H1 (cell line): Measurements from ENCODE around the gene ZDHHC17. TPM values are rescaled to one million over a fixed set of nuclear protein-coding genes. Genes with fewer than 3 reads are reported as not detected.

Experiments used
- CTCF ChIA-PET: fragments of 300-600 bp; sonication (Branson Sonifier 250); formaldehyde crosslinking; loops from one replicate; lab custom pipeline; 2021; ENCODE audit not compliant: partially characterized antibody; lab: Charles Lee
- POLR2A ChIA-PET: fragments of 300-600 bp; sonication (Branson Sonifier 250); formaldehyde crosslinking; loops from one replicate; lab custom pipeline; 2021; ENCODE audit warnings: inconsistent platforms; ENCODE audit not compliant: partially characterized antibody; lab: Charles Lee
- DNase-seq, 2 experiments: peaks; one replicate each; pipeline versions ENCODE4 v3.0.0 to v3.0.0-alpha.2; 2010 to 2022; ENCODE audit warnings: low spot score in 2 of 2, low read depth in 1 of 2, mixed read lengths in 1 of 2
- FAIRE-seq: peaks from 2 replicates; lab custom pipeline; 2011; peaks lifted over from hg19 to GRCh38; lab: Jason Lieb, UNC
- H2AFZ ChIP-seq: 2 replicates; pipeline ENCODE4 v1.8.1; 2012; ENCODE audit warnings: low read length, inconsistent platforms
- H2AK5ac ChIP-seq: 2 replicates; pipeline ENCODE4 v1.6.1; 2013; ENCODE audit warnings: low read depth, low read length
- H2BK120ac ChIP-seq: replicated peaks from 2 replicates; pipeline ENCODE3; 2013; ENCODE audit warnings: low read depth, low read length, inconsistent platforms
- H2BK12ac ChIP-seq: 2 replicates; pipeline ENCODE4 v1.6.1; 2013; ENCODE audit warnings: low read depth, low read length
- H2BK15ac ChIP-seq: 2 replicates; pipeline ENCODE4 v1.6.1; 2013; ENCODE audit warnings: low read length
- H2BK20ac ChIP-seq: 2 replicates; pipeline ENCODE4 v1.6.1; 2013; ENCODE audit warnings: low read length
- H2BK5ac ChIP-seq: 2 replicates; pipeline ENCODE4 v1.6.1; 2013; ENCODE audit warnings: low read depth, low read length
- H3K14ac ChIP-seq: 2 replicates; pipeline ENCODE4 v1.6.1; 2013; ENCODE audit warnings: inconsistent platforms; ENCODE audit not compliant: insufficient read length
- H3K18ac ChIP-seq: 2 replicates; pipeline ENCODE4 v1.6.1; 2013; ENCODE audit warnings: low read length; ENCODE audit errors: extremely low read depth
- H3K23ac ChIP-seq: 2 replicates; pipeline ENCODE4 v1.6.1; 2013; ENCODE audit warnings: inconsistent platforms; ENCODE audit not compliant: insufficient read length
- H3K23me2 ChIP-seq: 2 replicates; pipeline ENCODE4 v1.6.1; 2013; ENCODE audit warnings: low read depth, low read length
- H3K27ac ChIP-seq: 2 replicates; pipeline ENCODE4 v1.6.1; 2011; ENCODE audit warnings: low read depth, low read length, inconsistent platforms
- H3K27me3 ChIP-seq, 4 experiments: replicated peaks in 1 of 4; 1 replicate in 1 of 4; 2 replicates in 3 of 4; pipeline versions ENCODE4 v1.6.1 to v1.8.1; 2011 to 2013; ENCODE audit warnings: low read length in 3 of 4, mild to moderate bottlenecking in 3 of 4, inconsistent platforms in 2 of 4, mixed read lengths in 2 of 4, moderate library complexity in 1 of 4; ENCODE audit not compliant: control insufficient read depth in 3 of 4, insufficient read depth in 3 of 4; ENCODE audit errors: extremely low read depth in 1 of 4
- H3K36me3 ChIP-seq, 4 experiments: 2 replicates each; pipeline versions ENCODE4 v1.6.1 to v1.8.1; 2011 to 2013; ENCODE audit warnings: mild to moderate bottlenecking in 4 of 4, low read length in 3 of 4, moderate library complexity in 2 of 4, control low read depth in 1 of 4, inconsistent platforms in 1 of 4; ENCODE audit not compliant: insufficient read depth in 4 of 4, control insufficient read depth in 2 of 4
- H3K4ac ChIP-seq: replicated peaks from 2 replicates; pipeline ENCODE3; 2013; ENCODE audit warnings: low read length, low read depth, mixed read lengths, inconsistent platforms; ENCODE audit not compliant: insufficient read length
- H3K4me1 ChIP-seq, 4 experiments: replicated peaks in 1 of 4; 1 replicate in 1 of 4; 2 replicates in 3 of 4; pipeline versions ENCODE4 v1.6.1 to v1.8.1; 2011 to 2013; ENCODE audit warnings: low read length in 3 of 4, inconsistent platforms in 2 of 4, mixed read lengths in 1 of 4; ENCODE audit not compliant: insufficient read depth in 4 of 4, control insufficient read depth in 3 of 4
- H3K4me2 ChIP-seq, 2 experiments: 2 replicates each; pipeline versions ENCODE4 v1.6.1 to v1.8.1; 2011 to 2013; ENCODE audit warnings: low read depth in 2 of 2, low read length in 2 of 2, control low read depth in 1 of 2, inconsistent platforms in 1 of 2, mild to moderate bottlenecking in 1 of 2; ENCODE audit not compliant: insufficient read depth in 1 of 2
- H3K4me3 ChIP-seq, 4 experiments: fragments of 200-600, 300-600 bp in 1 of 4; sonication (generic), shearing (Covaris generic), sonication (Bioruptor Twin) in 1 of 4; 2 replicates each; pipeline versions ENCODE4 v1.5.1 to v1.8.1; 2011 to 2016; ENCODE audit warnings: low read length in 4 of 4, low read depth in 3 of 4, control low read depth in 2 of 4, inconsistent platforms in 2 of 4, mild to moderate bottlenecking in 2 of 4, mixed read lengths in 1 of 4, moderate library complexity in 1 of 4; ENCODE audit not compliant: insufficient read depth in 2 of 4; ENCODE audit errors: extremely low read depth in 1 of 4
- H3K56ac ChIP-seq: replicated peaks from 2 replicates; pipeline ENCODE3; 2013; ENCODE audit warnings: low read depth, mild to moderate bottlenecking, mixed read lengths, low read length, inconsistent platforms; ENCODE audit not compliant: insufficient read length
- H3K79me1 ChIP-seq: 2 replicates; pipeline ENCODE4 v1.6.1; 2013; ENCODE audit warnings: low read depth, low read length, control low read depth
- H3K79me2 ChIP-seq, 2 experiments: 2 replicates each; pipeline versions ENCODE4 v1.6.1 to v1.8.1; 2012 to 2013; ENCODE audit warnings: low read length in 2 of 2, mild to moderate bottlenecking in 2 of 2, inconsistent platforms in 1 of 2; ENCODE audit not compliant: insufficient read depth in 2 of 2, control insufficient read depth in 1 of 2
- H3K9ac ChIP-seq, 4 experiments: replicated peaks in 1 of 4; 1 replicate in 1 of 4; 2 replicates in 3 of 4; pipeline versions ENCODE4 v1.6.1 to v1.8.1; 2011 to 2013; ENCODE audit warnings: low read depth in 3 of 4, low read length in 3 of 4, control low read depth in 2 of 4, mild to moderate bottlenecking in 2 of 4, moderate library complexity in 2 of 4, inconsistent platforms in 1 of 4; ENCODE audit errors: extremely low read depth in 1 of 4
- H3K9me3 ChIP-seq, 2 experiments: 2 replicates each; pipeline versions ENCODE4 v1.6.1 to v1.8.1; 2012 to 2013; ENCODE audit warnings: mild to moderate bottlenecking in 2 of 2, moderate library complexity in 2 of 2, control low read depth in 1 of 2, inconsistent platforms in 1 of 2, low read depth in 1 of 2, low read length in 1 of 2, mixed read lengths in 1 of 2; ENCODE audit not compliant: insufficient read depth in 2 of 2
- H4K20me1 ChIP-seq, 2 experiments: replicated peaks in 1 of 2; 2 replicates each; pipeline versions ENCODE3 to v1.8.1; 2011 to 2013; ENCODE audit warnings: inconsistent platforms in 2 of 2, low read length in 2 of 2, mild to moderate bottlenecking in 1 of 2; ENCODE audit not compliant: insufficient read depth in 2 of 2, control insufficient read depth in 1 of 2
- H4K5ac ChIP-seq: 2 replicates; pipeline ENCODE4 v1.6.1; 2013; ENCODE audit warnings: low read length, low read depth, mixed read lengths, inconsistent platforms; ENCODE audit not compliant: insufficient read length
- H4K8ac ChIP-seq: 2 replicates; pipeline ENCODE4 v1.8.0; 2013; ENCODE audit warnings: mild to moderate bottlenecking, moderate library complexity, low read length, inconsistent platforms; ENCODE audit not compliant: insufficient read depth; ENCODE audit errors: extremely low read depth
- H4K91ac ChIP-seq: replicated peaks from 2 replicates; pipeline ENCODE3; 2013; ENCODE audit warnings: low read length, mixed read lengths, inconsistent platforms; ENCODE audit not compliant: insufficient read length
- MAFK ChIP-seq: IDR thresholded peaks from 2 replicates; pipeline ENCODE4 v1.6.1; 2012; ENCODE audit warnings: low read depth, mild to moderate bottlenecking, improper control_type of control experiment, low read length
- RBBP5 ChIP-seq: IDR thresholded peaks from 2 replicates; pipeline ENCODE4 v1.7.1; 2012; ENCODE audit warnings: low read depth, mild to moderate bottlenecking, inconsistent platforms, low read length, moderate library complexity, borderline replicate concordance
- WGBS, 2 experiments: shearing (Covaris generic) in 1 of 2; methylation state at CpG; one replicate each; pipeline versions ENCODE4 v1.1.6 to v1.1.7; 2013 to 2015; ENCODE audit warnings: low lambda C conversion rate in 2 of 2, mixed read lengths in 2 of 2, inconsistent platforms in 1 of 2, low coverage in 1 of 2, missing lambda C conversion rate in 1 of 2; ENCODE audit not compliant: insufficient replicate concordance in 2 of 2, insufficient coverage in 1 of 2, insufficient read length in 1 of 2; ENCODE audit errors: extremely low coverage in 1 of 2, missing lambda C conversion rate in 1 of 2; 5-methylcytosine and 5-hydroxymethylcytosine counted together
- polyA plus RNA-seq, 7 experiments: library from polyadenylated mRNA; depleted of rRNA in 3 of 7; stranded (reverse) in 5 of 7; unstranded in 2 of 7; fragments of >200 nt in 5 of 7; fragments of 200-250 nt in 2 of 7; gene quantifications; 1 replicate in 5 of 7; 2 replicates in 1 of 7; 4 replicates in 1 of 7; pipeline versions ENCODE4 v1.2.1 to v1.2.3, GENCODE V29; 2011 to 2013; ENCODE audit warnings: missing spikeins in 2 of 7, mixed read lengths in 2 of 7
- total RNA-seq: library from RNA; stranded (reverse); fragmentation: NEBNext Ultra II Directional; extraction: Animal tissue kit (Norgen Biotek cat#: 25700); gene quantifications from 2 replicates; pipeline ENCODE4 v1.2.1, GENCODE V29; 2021

ZDHHC17 gene
- total and polyA plus RNA-seq, 2 of the 8 experiments (the other 6 are each of a cell fraction or from before 2014, with no cell fraction given), result 27.6 to 28.9 TPM

DNA sequence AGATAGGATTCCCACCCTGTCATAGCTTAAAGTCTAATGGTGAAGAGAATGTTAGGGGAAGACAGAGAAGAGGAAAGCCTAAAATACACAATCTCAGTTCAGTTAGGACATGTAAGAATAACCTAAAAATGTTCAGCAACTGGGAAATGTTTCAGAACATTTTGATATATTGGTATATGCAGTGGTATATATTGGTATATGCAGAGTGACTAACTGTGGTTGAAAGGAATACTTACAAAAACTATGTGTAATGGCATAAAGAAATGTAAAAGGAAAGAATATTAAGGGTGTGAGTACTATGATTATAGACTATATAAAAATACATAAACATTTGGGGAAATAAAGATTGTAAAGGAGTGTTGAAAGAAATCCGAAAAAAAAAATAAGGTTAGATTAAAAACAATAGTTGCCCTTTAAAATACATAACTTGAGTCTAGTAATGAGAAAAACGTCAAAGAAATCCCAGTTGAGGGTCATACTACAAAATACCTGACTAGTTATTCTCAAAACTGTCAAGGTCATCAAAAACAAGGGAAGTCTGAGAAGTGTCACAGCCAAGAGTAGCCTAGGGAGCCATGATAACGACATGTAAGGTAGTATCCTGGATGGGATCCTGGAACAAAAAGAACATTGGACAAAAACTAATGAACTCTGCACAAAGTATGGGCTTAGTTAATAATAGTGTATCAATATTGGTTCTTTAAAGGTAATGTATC lies 25.6 kb downstream of the ZDHHC17 start:
- Histone ChIP-seq H4K20me1 (peaks cover 0 to 5% of the 10 kb centered on the region in 2 experiments), H3K9me3 (no peaks in the 10 kb centered on the region; a peak in 1 of 4 replicates), H3K27me3 (no peaks in the 10 kb centered on the region), H3K14ac (no peak overlapping the region), H2BK5ac (no peak overlapping the region), H2BK12ac (no peak overlapping the region), H4K91ac (no peak overlapping the region), H3K23ac (no peak overlapping the region), H3K4me1 (peaks cover 0 to 2% (median 0%) of the 10 kb centered on the region in 4 experiments; a peak in 1 of 7 replicates), H3K27ac (no peak overlapping the region), H3K18ac (no peak overlapping the region), H3K56ac (no peak overlapping the region), H3K4me3 (no peak overlapping the region), H2BK20ac (no peak overlapping the region), H2BK120ac (no peak overlapping the region), H3K9ac (no peak overlapping the region), H3K36me3 (no peaks in the 10 kb centered on the region; a peak in 1 of 8 replicates), H4K5ac (no peak overlapping the region), H2AFZ (no peak overlapping the region), H3K4ac (no peak overlapping the region), H2AK5ac (no peak overlapping the region), H3K79me2 (peaks cover 0 to 77% of the 10 kb centered on the region in 2 experiments; a peak in 2 of 4 replicates), H3K79me1 (no peaks in the 10 kb centered on the region; the same call in 1 of the 2 replicates), H4K8ac (no peak overlapping the region), H3K4me2 (no peak overlapping the region), H2BK15ac (no peak overlapping the region), H3K23me2 (no peaks in the 10 kb centered on the region)
- 82% methylated on average over 3 of the region's 3 CpGs; no CpG with 5 or more reads in 1 of the 2 experiments for WGBS, 2 experiments
- ChIA-PET POLR2A (interaction anchor here (1.1 kb wide), 1 partner anchor 26 kb away, joined by 4 read pairs; no protein-coding TSS in a partner anchor), CTCF (interaction anchor here (0.6 to 6.9 kb wide), 30 partner anchors 8 to 309 kb away, joined by 3 to 69 read pairs (median 5); partner anchors contain the start of gene ZDHHC17)
- peak; percentile 11; the same call in 1 of the 2 replicates for TF ChIP-seq MAFK
- no peak for TF ChIP-seq RBBP5
- FAIRE-seq (no peak), DNase-seq (no peak)
